Mammary epithelial cell (primary cell): ENCODE measurements around the gene ACOT8.
"Not testable (repeated sequence)": the region's sequence is repeated elsewhere in the genome, so short reads cannot be mapped to it uniquely, and the experiment has no call there.

ENCODE experiments used
- EZH2 ChIP-seq: IDR thresholded peaks from 2 replicates; pipeline ENCODE4 v1.6.1; 2012; ENCODE audit warnings: low read length, inconsistent platforms, borderline replicate concordance
- TF ChIP-seq, protein P1 (sequence below), 2 donors: IDR thresholded peaks in 1 of 2; conservative IDR thresholded peaks in 1 of 2; 2 replicates each; pipeline ENCODE4 v1.5.1; 2011 to 2012; ENCODE audit warnings: inconsistent platforms in 2 of 2, low read length in 2 of 2, mild to moderate bottlenecking in 2 of 2, control low read depth in 1 of 2, low read depth in 1 of 2; ENCODE audit not compliant: insufficient read depth in 1 of 2; ENCODE audit errors: extremely low read depth in 1 of 2

DNA sequence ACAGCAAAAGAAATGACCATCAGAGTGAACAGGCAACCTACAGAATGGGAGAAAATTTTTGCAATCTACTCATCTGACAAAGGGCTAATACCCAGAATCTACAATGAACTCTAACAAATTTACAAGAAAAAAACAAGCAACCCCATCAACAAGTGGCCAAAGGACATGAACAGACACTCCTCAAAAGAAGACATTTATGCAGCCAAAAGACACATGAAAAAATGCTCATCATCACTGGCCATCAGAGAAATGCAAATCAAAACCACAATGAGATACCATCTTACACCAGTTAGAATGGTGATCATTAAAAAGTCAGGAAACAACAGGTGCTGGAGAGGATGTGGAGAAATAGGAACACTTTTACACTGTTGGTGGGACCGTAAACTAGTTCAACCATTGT lies 59.7 kb downstream of the ACOT8 start:
- TF ChIP-seq, protein P1, sequence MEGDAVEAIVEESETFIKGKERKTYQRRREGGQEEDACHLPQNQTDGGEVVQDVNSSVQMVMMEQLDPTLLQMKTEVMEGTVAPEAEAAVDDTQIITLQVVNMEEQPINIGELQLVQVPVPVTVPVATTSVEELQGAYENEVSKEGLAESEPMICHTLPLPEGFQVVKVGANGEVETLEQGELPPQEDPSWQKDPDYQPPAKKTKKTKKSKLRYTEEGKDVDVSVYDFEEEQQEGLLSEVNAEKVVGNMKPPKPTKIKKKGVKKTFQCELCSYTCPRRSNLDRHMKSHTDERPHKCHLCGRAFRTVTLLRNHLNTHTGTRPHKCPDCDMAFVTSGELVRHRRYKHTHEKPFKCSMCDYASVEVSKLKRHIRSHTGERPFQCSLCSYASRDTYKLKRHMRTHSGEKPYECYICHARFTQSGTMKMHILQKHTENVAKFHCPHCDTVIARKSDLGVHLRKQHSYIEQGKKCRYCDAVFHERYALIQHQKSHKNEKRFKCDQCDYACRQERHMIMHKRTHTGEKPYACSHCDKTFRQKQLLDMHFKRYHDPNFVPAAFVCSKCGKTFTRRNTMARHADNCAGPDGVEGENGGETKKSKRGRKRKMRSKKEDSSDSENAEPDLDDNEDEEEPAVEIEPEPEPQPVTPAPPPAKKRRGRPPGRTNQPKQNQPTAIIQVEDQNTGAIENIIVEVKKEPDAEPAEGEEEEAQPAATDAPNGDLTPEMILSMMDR (conservative IDR thresholded peaks at IDR 0.05 in 1 of 2, IDR thresholded peaks at IDR 0.05 in 1 of 2; ENCODE audit: extremely low read depth in 1 of 2, insufficient read depth in 1 of 2, low read depth in 1 of 2, low read length in 2 of 2), result not testable (repeated sequence)
- not testable (repeated sequence) for TF ChIP-seq EZH2
